OCI-LY7 (cell line): ENCODE data around the gene RAB1B. TPM values are rescaled to one million over a fixed set of nuclear protein-coding genes. Genes with fewer than 3 reads are reported as not detected.

ENCODE experiments used
- BruUV-seq: library from RNA; stranded (reverse); fragments of 400-500 nt; replicated peaks from 2 replicates; lab custom pipeline; 2021; lab: Mats Ljungman, UMichigan
- CTCF ChIA-PET: fragments of 300-600 bp; sonication (Branson Sonifier 250); formaldehyde crosslinking; loops from one replicate; lab custom pipeline; 2022; ENCODE audit warnings: antibody characterized with exemption; ENCODE audit not compliant: unreplicated experiment; lab: Charles Lee
- POLR2A ChIA-PET: fragments of 300-600 bp; sonication (Branson Sonifier 250); formaldehyde crosslinking; loops from one replicate; lab custom pipeline; 2022; ENCODE audit warnings: antibody characterized with exemption; lab: Charles Lee
- DNase-seq: peaks from one replicate; pipeline ENCODE4 v3.0.0-alpha.2; 2015; ENCODE audit warnings: low spot score
- H2AFZ ChIP-seq: fragments of 200-600 bp; sonication (generic), shearing (Covaris generic); 2 replicates; pipeline ENCODE4 v1.6.1; 2014; ENCODE audit warnings: mild to moderate bottlenecking, antibody characterized with exemption, low read length, moderate library complexity
- H3K27ac ChIP-seq: fragments of 200-600 bp; sonication (generic); 2 replicates; pipeline ENCODE4 v1.5.1; 2014; ENCODE audit warnings: mixed run types, low read depth, mild to moderate bottlenecking, moderate library complexity, low read length, inconsistent platforms; ENCODE audit not compliant: poor library complexity, severe bottlenecking
- H3K36me3 ChIP-seq: fragments of 200-600 bp; sonication (generic); 2 replicates; pipeline ENCODE4 v1.6.1; 2014; ENCODE audit warnings: mild to moderate bottlenecking, antibody characterized with exemption, low read length, moderate library complexity, mixed read lengths; ENCODE audit not compliant: insufficient read depth
- H3K4me1 ChIP-seq: fragments of 200-600 bp; sonication (generic); 2 replicates; pipeline ENCODE4 v1.5.1; 2014; ENCODE audit warnings: mild to moderate bottlenecking, low read length; ENCODE audit not compliant: insufficient read depth, poor library complexity, severe bottlenecking
- H3K4me2 ChIP-seq: fragments of 200-600 bp; sonication (generic); 2 replicates; pipeline ENCODE4 v1.6.1; 2014; ENCODE audit warnings: mild to moderate bottlenecking, low read length
- H3K4me3 ChIP-seq: fragments of 200-600 bp; sonication (generic); 2 replicates; pipeline ENCODE4 v1.5.1; 2014; ENCODE audit warnings: mild to moderate bottlenecking, low read depth, low read length; ENCODE audit not compliant: poor library complexity, severe bottlenecking
- H3K79me2 ChIP-seq: fragments of 200-600 bp; sonication (generic); 2 replicates; pipeline ENCODE4 v1.6.1; 2016; ENCODE audit warnings: low read depth, mild to moderate bottlenecking, low read length, moderate library complexity, mixed read lengths; ENCODE audit not compliant: insufficient read depth
- H3K9me2 ChIP-seq: fragments of 200-600 bp; sonication (generic); 2 replicates; pipeline ENCODE4 v1.6.1; 2016; ENCODE audit warnings: mild to moderate bottlenecking, low read length, mixed read lengths; ENCODE audit not compliant: insufficient read depth
- H3K9me3 ChIP-seq: fragments of 200-600 bp; sonication (generic); 2 replicates; pipeline ENCODE4 v1.6.1; 2014; ENCODE audit warnings: mild to moderate bottlenecking, mixed run types, low read length, mixed read lengths
- H4K20me1 ChIP-seq: fragments of 200-600 bp; sonication (generic); 2 replicates; pipeline ENCODE4 v1.6.1; 2014; ENCODE audit warnings: mild to moderate bottlenecking, antibody characterized with exemption, low read length, moderate library complexity, mixed read lengths; ENCODE audit not compliant: insufficient read depth
- CTCF ChIP-seq: fragments of 200-600 bp; sonication (generic); conservative IDR thresholded peaks from 2 replicates; pipeline ENCODE4 v1.5.1; 2014; ENCODE audit warnings: mild to moderate bottlenecking, antibody characterized with exemption, low read length, moderate library complexity, mixed read lengths
- EZH2phosphoT487 ChIP-seq: fragments of 200-600 bp; sonication (generic); IDR thresholded peaks from 2 replicates; pipeline ENCODE4 v1.6.1; 2018; ENCODE audit warnings: low read depth, borderline replicate concordance, mild to moderate bottlenecking, mixed run types, antibody characterized with exemption, low read length, moderate library complexity, mixed read lengths
- intact Hi-C: fragments of 100-400 bp; cut with micrococcal nuclease; formaldehyde crosslinking; loops from one replicate; pipeline ENCODE4 v1.10.0; 2022; ENCODE audit not compliant: unreplicated experiment
- total RNA-seq, 2 experiments: library from RNA; depleted of rRNA in 1 of 2; stranded (reverse); fragments of >200 nt in 1 of 2; shearing (Covaris generic) in 1 of 2; gene quantifications; 2 replicates each; pipeline ENCODE4 v1.2.3, GENCODE V29; 2014 to 2022

RAB1B gene
- total RNA-seq, 2 experiments from 2014 or later = 77.7 to 81.8 TPM

DNA sequence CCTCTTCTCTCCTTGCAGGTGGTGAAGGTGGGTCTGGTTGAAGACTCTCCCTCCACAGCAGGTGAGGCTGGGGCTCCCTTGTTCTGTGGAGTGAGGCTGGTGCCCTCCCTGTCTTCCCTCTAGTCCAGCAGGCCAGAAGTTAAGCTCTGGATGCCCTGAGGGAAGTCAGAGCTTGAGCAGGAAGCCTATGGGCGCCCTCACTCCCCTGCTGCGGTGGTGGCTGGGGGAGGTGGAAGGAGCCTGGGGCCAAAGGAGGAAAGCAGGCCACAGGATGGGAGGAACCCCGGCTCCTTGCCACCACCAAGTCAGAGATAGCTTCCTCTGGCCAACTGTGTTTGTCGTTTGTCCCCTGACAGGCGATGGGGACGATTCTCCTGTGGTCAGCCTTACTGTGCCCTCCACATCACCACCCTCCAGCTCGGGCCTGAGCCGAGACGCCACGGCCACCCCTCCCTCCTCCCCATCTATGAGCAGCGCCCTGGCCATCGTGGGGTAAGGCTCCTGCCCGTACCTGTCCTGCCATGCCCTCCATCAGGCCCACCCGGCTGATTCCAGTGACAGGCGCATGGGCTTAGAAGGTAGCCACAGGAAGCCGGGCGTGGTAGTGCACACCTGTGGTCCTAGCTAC lies 29.5 kb upstream of the RAB1B start:
- CTCF ChIA-PET = no interaction called here
- Histone ChIP-seq H3K79me2 (no peaks in the 10 kb centered on the region), H2AFZ (no peak overlapping the region), H3K4me1 (no peaks in the 10 kb centered on the region), H3K36me3 (no peaks in the 10 kb centered on the region), H3K4me3 (no peak overlapping the region), H3K27ac (no peak overlapping the region), H3K4me2 (no peak overlapping the region), H4K20me1 (no peaks in the 10 kb centered on the region), H3K9me2 (no peaks in the 10 kb centered on the region), H3K9me3 (no peaks in the 10 kb centered on the region)
- intact Hi-C loops = no loop called here
- TF ChIP-seq EZH2phosphoT487 (no peak), CTCF (no peak)
- POLR2A ChIA-PET = no interaction called here
- DNase-seq = no peak
- BruUV-seq = no TSS peak

GRCh38 chr11:66239511-66239910 lies 28.9 kb upstream of the RAB1B start:
- ChIA-PET POLR2A (interaction anchor here (0.6 kb wide), 1 partner anchor 77 kb away, joined by 3 read pairs; no protein-coding TSS in a partner anchor), CTCF (no interaction called here)
- Histone ChIP-seq H3K4me2 (no peak overlapping the region), H3K4me3 (no peak overlapping the region), H3K27ac (no peak overlapping the region), H2AFZ (no peak overlapping the region), H3K9me3 (no peaks in the 10 kb centered on the region), H4K20me1 (no peaks in the 10 kb centered on the region), H3K79me2 (no peaks in the 10 kb centered on the region), H3K4me1 (no peaks in the 10 kb centered on the region), H3K36me3 (no peaks in the 10 kb centered on the region), H3K9me2 (no peaks in the 10 kb centered on the region)
- intact Hi-C loops = no loop called here
- TF ChIP-seq CTCF = no peak
- no peak for TF ChIP-seq EZH2phosphoT487
- DNase-seq = no peak
- BruUV-seq = no TSS peak

- no peaks in the 10 kb centered on the region for H3K9me3 ChIP-seq
- H3K4me3 ChIP-seq = no peak overlapping the region
- H3K4me1 ChIP-seq = no peaks in the 10 kb centered on the region
- TF ChIP-seq CTCF = no peak
- TF ChIP-seq EZH2phosphoT487 = no peak
- BruUV-seq = no TSS peak
- intact Hi-C loops = no loop called here
- POLR2A ChIA-PET = interaction anchor here (0.6 kb wide), 1 partner anchor 77 kb away, joined by 3 read pairs; no protein-coding TSS in a partner anchor
- H3K4me2 ChIP-seq = no peak overlapping the region
- no peaks in the 10 kb centered on the region for H4K20me1 ChIP-seq
- H3K79me2 ChIP-seq = no peaks in the 10 kb centered on the region
- H3K36me3 ChIP-seq = no peaks in the 10 kb centered on the region
- CTCF ChIA-PET = no interaction called here
- H2AFZ ChIP-seq = no peak overlapping the region
- DNase-seq = no peak
- no peak overlapping the region for H3K27ac ChIP-seq
- no peaks in the 10 kb centered on the region for H3K9me2 ChIP-seq
These were observed 28.2 kb upstream of the RAB1B start for GRCh38 chr11:66239998-66240780.
